ENCODE results near the gene BTBD1.
A peak's percentile ranks its signal among the peaks of the same experiment; 100 is the strongest.
"Not testable (repeated sequence)": the region's sequence is repeated elsewhere in the genome, so short reads cannot be mapped to it uniquely, and the experiment has no call there.

BTBD1 gene

GRCh38 chr15:83105440-83105839, 38.4 kb upstream of the BTBD1 start:
- Mint-ChIP-seq H3K36me3 (ENCODE audit: low read depth) (no peaks in the 10 kb centered on the region), H3K4me1 (ENCODE audit: low read depth) (peaks cover 19% of the 10 kb centered on the region), H3K4me3 (no peak overlapping the region), H3K27me3 (peaks cover 67% of the 10 kb centered on the region), H3K27ac (no peak overlapping the region), H3K9me3 (no peaks in the 10 kb centered on the region)

GRCh38 chr15:83104141-83104540, 37.1 kb upstream of the BTBD1 start:
- Mint-ChIP-seq H3K27me3 (peaks cover 55% of the 10 kb centered on the region), H3K4me1 (ENCODE audit: low read depth) (peaks cover 18% of the 10 kb centered on the region), H3K27ac (no peak overlapping the region), H3K4me3 (no peak overlapping the region), H3K9me3 (no peaks in the 10 kb centered on the region), H3K36me3 (ENCODE audit: low read depth) (no peaks in the 10 kb centered on the region)

- no peak overlapping the region for H3K4me3 Mint-ChIP-seq
- H3K36me3 Mint-ChIP-seq (ENCODE audit: low read depth), result no peaks in the 10 kb centered on the region
- no peaks in the 10 kb centered on the region for H3K9me3 Mint-ChIP-seq
- no peak overlapping the region for H3K27ac Mint-ChIP-seq
- H3K27me3 Mint-ChIP-seq, result peaks cover 50% of the 10 kb centered on the region
- peaks cover 7% of the 10 kb centered on the region for H3K4me1 Mint-ChIP-seq (ENCODE audit: low read depth)
Observed at GRCh38 chr15:83102346-83102745, 35.3 kb upstream of the BTBD1 start.

GRCh38 chr15:83100097-83100646, 33.1 kb upstream of the BTBD1 start:
- Mint-ChIP-seq H3K27me3 (peaks cover 44% of the 10 kb centered on the region), H3K36me3 (ENCODE audit: low read depth) (no peaks in the 10 kb centered on the region), H3K4me3 (no peak overlapping the region)

GRCh38 chr15:83099290-83099689, 32.2 kb upstream of the BTBD1 start:
- H3K27me3 Mint-ChIP-seq, result peaks cover 38% of the 10 kb centered on the region
- no peaks in the 10 kb centered on the region for H3K36me3 Mint-ChIP-seq (ENCODE audit: low read depth)
- H3K4me1 Mint-ChIP-seq (ENCODE audit: low read depth), result no peaks in the 10 kb centered on the region
- H3K4me3 Mint-ChIP-seq, result no peak overlapping the region
- H3K9me3 Mint-ChIP-seq, result no peaks in the 10 kb centered on the region
- H3K27ac Mint-ChIP-seq, result no peak overlapping the region

More at GRCh38 chr15:83100097-83100646, 33.1 kb upstream of the BTBD1 start:
- Mint-ChIP-seq H3K9me3 (no peaks in the 10 kb centered on the region), H3K27ac (no peak overlapping the region), H3K4me1 (ENCODE audit: low read depth) (no peaks in the 10 kb centered on the region)

- H3K27me3 Mint-ChIP-seq, result peaks cover 33% of the 10 kb centered on the region
- H3K9me3 Mint-ChIP-seq, result no peaks in the 10 kb centered on the region
- H3K36me3 Mint-ChIP-seq (ENCODE audit: low read depth), result no peaks in the 10 kb centered on the region
Observed at GRCh38 chr15:83098079-83098478, 31.0 kb upstream of the BTBD1 start.

GRCh38 chr15:83094583-83094982, 27.5 kb upstream of the BTBD1 start:
- H3K27me3 Mint-ChIP-seq, result peaks cover 11% of the 10 kb centered on the region
- H3K4me1 Mint-ChIP-seq (ENCODE audit: low read depth), result peaks cover 8% of the 10 kb centered on the region
- H3K27ac Mint-ChIP-seq, result no peak overlapping the region
- no peaks in the 10 kb centered on the region for H3K9me3 Mint-ChIP-seq
- H3K4me3 Mint-ChIP-seq, result no peak overlapping the region
- no peaks in the 10 kb centered on the region for H3K36me3 Mint-ChIP-seq (ENCODE audit: low read depth)

More at GRCh38 chr15:83098079-83098478, 31.0 kb upstream of the BTBD1 start:
- H3K27ac Mint-ChIP-seq, result no peak overlapping the region
- H3K4me1 Mint-ChIP-seq (ENCODE audit: low read depth), result no peaks in the 10 kb centered on the region
- H3K4me3 Mint-ChIP-seq, result no peak overlapping the region

- no peaks in the 10 kb centered on the region for H3K36me3 Mint-ChIP-seq (ENCODE audit: low read depth)
- H3K4me3 Mint-ChIP-seq, result peak overlapping the region; percentile 42
- no peaks in the 10 kb centered on the region for H3K9me3 Mint-ChIP-seq
- H3K4me1 Mint-ChIP-seq (ENCODE audit: low read depth), result peaks cover 8% of the 10 kb centered on the region
- H3K27me3 Mint-ChIP-seq, result peaks cover 14% of the 10 kb centered on the region
- peak overlapping the region; percentile 84 for H3K27ac Mint-ChIP-seq
Observed at GRCh38 chr15:83092309-83092976, 25.4 kb upstream of the BTBD1 start.

- H3K36me3 Mint-ChIP-seq (ENCODE audit: low read depth); H3K9me3 Mint-ChIP-seq; H3K4me1 Mint-ChIP-seq (ENCODE audit: low read depth): not testable (repeated sequence)
- H3K4me3 Mint-ChIP-seq, result peak overlapping the region; percentile 42
- peaks cover 16% of the 10 kb centered on the region for H3K27me3 Mint-ChIP-seq
- H3K27ac Mint-ChIP-seq, result peak overlapping the region; percentile 84
Observed at GRCh38 chr15:83091965-83092308, 24.9 kb upstream of the BTBD1 start.

GRCh38 chr15:83090465-83090864, 23.4 kb upstream of the BTBD1 start:
- Mint-ChIP-seq H3K27me3 (peaks cover 13% of the 10 kb centered on the region), H3K27ac (no peak overlapping the region), H3K9me3 (no peaks in the 10 kb centered on the region), H3K4me1 (ENCODE audit: low read depth) (peaks cover 8% of the 10 kb centered on the region), H3K36me3 (ENCODE audit: low read depth) (no peaks in the 10 kb centered on the region), H3K4me3 (no peak overlapping the region)

GRCh38 chr15:83088876-83089275, 21.8 kb upstream of the BTBD1 start:
- H3K4me1 Mint-ChIP-seq (ENCODE audit: low read depth), result peaks cover 8% of the 10 kb centered on the region
- no peak overlapping the region for H3K4me3 Mint-ChIP-seq
- no peak overlapping the region for H3K27ac Mint-ChIP-seq
- peaks cover 13% of the 10 kb centered on the region for H3K27me3 Mint-ChIP-seq
- no peaks in the 10 kb centered on the region for H3K36me3 Mint-ChIP-seq (ENCODE audit: low read depth)
- no peaks in the 10 kb centered on the region for H3K9me3 Mint-ChIP-seq

GRCh38 chr15:83087576-83087975, 20.5 kb upstream of the BTBD1 start:
- peaks cover 7% of the 10 kb centered on the region for H3K4me1 Mint-ChIP-seq (ENCODE audit: low read depth)
- no peak overlapping the region for H3K4me3 Mint-ChIP-seq
- H3K27ac Mint-ChIP-seq, result no peak overlapping the region
- peaks cover 15% of the 10 kb centered on the region for H3K27me3 Mint-ChIP-seq
- no peaks in the 10 kb centered on the region for H3K36me3 Mint-ChIP-seq (ENCODE audit: low read depth)
- H3K9me3 Mint-ChIP-seq, result no peaks in the 10 kb centered on the region

GRCh38 chr15:83085864-83086552, 19.0 kb upstream of the BTBD1 start:
- H3K4me1 Mint-ChIP-seq (ENCODE audit: low read depth); H3K36me3 Mint-ChIP-seq (ENCODE audit: low read depth); H3K9me3 Mint-ChIP-seq; H3K27ac Mint-ChIP-seq; H3K4me3 Mint-ChIP-seq: not testable (repeated sequence)
- peaks cover 26% of the 10 kb centered on the region for H3K27me3 Mint-ChIP-seq

GRCh38 chr15:83085461-83085860, 18.4 kb upstream of the BTBD1 start:
- H3K27ac Mint-ChIP-seq; H3K4me1 Mint-ChIP-seq (ENCODE audit: low read depth); H3K36me3 Mint-ChIP-seq (ENCODE audit: low read depth); H3K9me3 Mint-ChIP-seq; H3K4me3 Mint-ChIP-seq: not testable (repeated sequence)
- peaks cover 28% of the 10 kb centered on the region for H3K27me3 Mint-ChIP-seq

GRCh38 chr15:83082730-83083386, 15.8 kb upstream of the BTBD1 start:
- Mint-ChIP-seq H3K9me3 (peaks cover 4% of the 10 kb centered on the region), H3K36me3 (ENCODE audit: low read depth) (no peaks in the 10 kb centered on the region), H3K4me1 (ENCODE audit: low read depth) (peaks cover 7% of the 10 kb centered on the region), H3K4me3 (no peak overlapping the region), H3K27ac (no peak overlapping the region), H3K27me3 (peaks cover 47% of the 10 kb centered on the region)

Data from stimulated activated naive CD8-positive, alpha-beta T cell treated with anti-CD3 and anti-CD28 coated beads, Interleukin-15, Interleukin-2, amounts not matched to agents 100 ng/mL and 50 ng/mL, for 24 hours (primary cell).